ENCODE measurements around the gene KCNQ1OT1.

The KCNQ1OT1 gene

DNA sequence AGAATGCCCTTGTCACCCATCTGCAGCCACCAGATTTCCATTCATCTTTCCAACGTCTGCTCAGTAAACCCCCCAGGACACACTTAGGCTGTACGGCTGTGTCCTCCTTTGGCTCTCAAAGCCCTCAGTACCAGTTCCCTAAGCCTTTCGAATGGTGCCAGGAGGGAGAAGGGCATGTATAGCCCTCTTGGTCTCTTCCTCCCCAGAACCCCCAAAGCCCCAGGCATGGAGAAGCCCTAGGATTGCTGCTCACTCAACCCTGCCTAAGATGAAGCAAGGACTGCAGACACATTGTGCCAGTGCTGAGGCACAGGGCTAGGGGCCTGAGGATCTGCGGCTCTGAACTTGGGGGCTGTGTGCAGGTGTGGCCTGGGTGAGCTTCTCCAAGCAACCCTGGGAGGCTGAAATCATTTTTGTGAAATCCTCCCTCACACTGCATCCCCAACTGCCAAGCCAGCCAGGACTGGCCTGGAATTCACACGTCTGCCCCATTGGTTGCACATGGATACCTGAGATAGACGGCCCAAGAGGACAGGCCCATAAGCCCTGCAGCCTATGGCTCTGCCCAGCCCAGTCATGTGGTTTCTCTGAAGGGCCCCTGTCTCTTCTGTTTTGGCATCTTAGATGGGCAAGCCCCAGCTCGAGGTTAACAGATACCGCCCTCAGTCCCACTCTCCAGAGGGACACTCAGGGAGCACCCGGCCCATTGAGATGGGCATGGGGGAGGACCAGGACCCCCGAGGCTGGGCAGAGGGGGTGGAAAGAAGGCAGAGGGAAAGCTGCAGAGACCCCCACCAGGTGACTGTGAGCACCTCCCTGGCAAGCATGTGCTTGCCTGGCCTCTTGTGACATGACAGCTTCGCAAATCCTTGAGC lies 34.0 kb downstream of the KCNQ1OT1 start:
- DNase-seq = no peak

- no peak for DNase-seq
Observed at GRCh38 chr11:2664791-2665525, 34.8 kb downstream of the KCNQ1OT1 start.

- no peak for DNase-seq
Observed at GRCh38 chr11:2664376-2664775, 35.4 kb downstream of the KCNQ1OT1 start.

- no peak for DNase-seq
Observed at GRCh38 chr11:2663915-2664314, 35.9 kb downstream of the KCNQ1OT1 start.

- DNase-seq = no peak
Observed at GRCh38 chr11:2663506-2663905, 36.3 kb downstream of the KCNQ1OT1 start.

- no peak for DNase-seq
Observed at GRCh38 chr11:2662430-2663299, 37.1 kb downstream of the KCNQ1OT1 start.

DNA sequence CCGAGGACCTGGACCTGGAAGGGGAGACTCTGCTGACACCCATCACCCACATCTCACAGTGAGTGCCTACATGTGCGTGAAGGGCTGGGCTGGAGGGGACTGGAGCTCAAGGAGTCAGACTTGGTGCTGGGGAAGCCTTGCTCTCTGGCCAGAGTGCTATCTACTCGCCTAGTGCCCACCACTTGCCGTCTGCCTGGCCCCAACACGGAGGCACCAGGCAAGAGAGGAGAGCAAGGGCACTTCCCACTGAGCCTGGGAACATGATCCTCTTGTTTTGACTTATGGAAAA lies 37.8 kb downstream of the KCNQ1OT1 start:
- DNase-seq = no peak

DNA sequence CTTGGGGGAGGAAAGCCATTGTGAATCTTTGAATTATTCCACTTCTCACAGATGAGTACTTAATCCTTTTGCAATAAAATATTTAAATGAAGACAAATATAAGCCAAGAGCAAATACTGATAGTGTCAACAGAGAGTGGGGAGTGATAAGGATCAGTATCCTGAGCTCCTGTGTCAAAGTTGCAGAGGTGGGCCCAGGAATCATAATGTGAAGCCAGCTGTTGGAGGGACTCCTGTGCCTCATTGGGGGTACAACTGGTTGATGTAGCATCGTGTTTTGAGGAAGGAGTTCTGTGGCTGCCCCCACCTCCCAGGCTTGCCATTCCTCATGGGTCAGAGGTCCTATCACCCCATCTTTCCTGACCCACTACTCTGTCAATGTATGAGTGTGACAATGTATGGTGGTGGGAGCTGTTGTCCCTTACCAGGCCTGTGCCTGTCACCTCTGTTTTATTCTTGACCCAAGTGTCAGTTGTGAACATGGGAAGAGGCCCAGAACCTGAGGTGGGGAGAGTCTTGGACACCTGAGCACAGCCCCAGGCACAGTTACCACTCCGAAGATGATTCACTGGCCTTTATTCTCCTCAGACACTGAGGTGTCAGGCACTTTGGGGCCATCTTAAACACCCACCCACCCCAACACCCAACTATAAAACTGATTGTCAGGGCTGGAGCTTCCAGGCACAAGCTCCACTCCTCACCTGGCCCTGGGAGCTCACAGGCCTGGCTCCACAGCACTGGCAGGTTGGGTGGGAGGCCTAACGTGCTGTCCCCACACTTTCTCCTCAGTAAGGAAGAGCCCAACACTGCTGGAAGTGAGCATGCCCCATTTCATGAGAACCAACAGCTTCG lies 38.4 kb downstream of the KCNQ1OT1 start:
- no peak for DNase-seq

DNA sequence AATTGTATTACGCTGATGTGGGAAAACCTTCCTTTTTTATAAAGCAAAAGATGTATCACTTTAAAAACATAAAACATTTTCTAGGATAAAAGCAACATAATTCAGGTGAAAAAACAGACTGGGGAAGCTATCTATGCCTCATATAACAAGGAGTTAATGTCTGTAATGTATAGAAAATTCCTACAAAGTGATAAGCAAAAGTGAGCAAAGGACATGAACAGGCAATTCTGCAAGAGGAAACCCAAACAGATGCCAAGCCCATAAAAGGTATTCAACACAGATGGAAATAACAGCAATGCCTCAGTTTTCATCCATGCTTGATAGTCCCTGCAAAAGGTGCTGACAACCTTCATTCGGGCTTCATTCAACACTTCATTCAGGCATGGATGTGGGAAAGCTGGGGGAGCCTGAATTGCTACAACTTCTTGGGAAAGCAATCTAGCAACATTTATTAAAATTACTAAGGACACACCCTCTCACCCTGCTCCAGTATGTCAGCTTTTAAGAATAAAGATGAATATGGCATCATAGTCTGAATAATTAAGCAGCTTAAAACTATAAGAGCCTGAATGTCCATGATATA lies 39.3 kb downstream of the KCNQ1OT1 start:
- no peak for DNase-seq

DNA sequence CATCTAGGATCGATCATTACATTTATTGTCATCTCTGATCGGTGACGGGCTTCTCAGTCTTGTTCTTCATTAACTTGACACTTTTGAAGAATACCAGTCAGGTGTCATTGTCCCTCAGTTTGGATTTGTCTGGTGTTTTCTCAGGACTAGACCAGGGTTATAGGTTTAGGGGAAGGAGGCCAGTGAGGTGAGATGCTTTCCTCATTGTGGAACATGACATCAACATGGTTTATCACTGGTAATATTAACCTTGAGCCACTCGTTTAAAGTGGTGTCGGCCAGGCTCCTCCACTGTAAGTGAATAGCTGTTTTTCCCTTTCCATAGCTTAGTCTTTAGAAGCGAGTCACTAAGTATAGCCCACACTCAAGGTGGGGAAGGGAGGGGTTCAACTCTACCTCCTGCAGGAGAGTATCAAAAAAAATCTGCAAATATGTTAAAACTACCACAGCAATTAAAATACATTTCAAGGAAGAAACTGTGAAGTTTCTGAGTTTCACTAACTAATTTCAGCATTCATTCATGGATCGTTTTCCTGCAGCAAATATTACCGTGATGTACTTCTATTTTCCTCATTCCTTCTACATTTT lies 42.0 kb downstream of the KCNQ1OT1 start:
- DNase-seq = no peak

DNA sequence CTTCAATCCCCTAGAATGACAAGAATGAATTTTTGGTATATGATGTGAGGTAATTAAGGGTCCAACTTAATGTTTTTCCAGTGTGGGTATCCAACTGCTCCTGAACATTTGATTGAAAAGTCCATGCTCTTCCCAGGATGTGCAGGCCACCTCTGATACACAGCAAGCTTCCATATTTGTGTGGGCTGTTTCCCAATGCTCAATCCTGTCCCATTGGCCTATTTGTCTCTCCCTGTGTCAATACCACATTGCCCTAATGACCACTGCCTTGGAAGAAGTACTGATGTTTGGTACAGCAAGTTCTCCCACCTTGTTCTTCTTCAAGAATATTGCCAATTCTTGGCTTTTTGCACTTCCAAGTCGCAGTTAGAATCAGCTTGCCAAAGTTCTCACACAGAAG lies 42.9 kb downstream of the KCNQ1OT1 start:
- no peak for DNase-seq

- DNase-seq = peak; percentile 77
Observed at GRCh38 chr11:2655834-2656622, 43.8 kb downstream of the KCNQ1OT1 start.

- peak; percentile 15 for DNase-seq
Observed at GRCh38 chr11:2655016-2655719, 44.6 kb downstream of the KCNQ1OT1 start.

DNA sequence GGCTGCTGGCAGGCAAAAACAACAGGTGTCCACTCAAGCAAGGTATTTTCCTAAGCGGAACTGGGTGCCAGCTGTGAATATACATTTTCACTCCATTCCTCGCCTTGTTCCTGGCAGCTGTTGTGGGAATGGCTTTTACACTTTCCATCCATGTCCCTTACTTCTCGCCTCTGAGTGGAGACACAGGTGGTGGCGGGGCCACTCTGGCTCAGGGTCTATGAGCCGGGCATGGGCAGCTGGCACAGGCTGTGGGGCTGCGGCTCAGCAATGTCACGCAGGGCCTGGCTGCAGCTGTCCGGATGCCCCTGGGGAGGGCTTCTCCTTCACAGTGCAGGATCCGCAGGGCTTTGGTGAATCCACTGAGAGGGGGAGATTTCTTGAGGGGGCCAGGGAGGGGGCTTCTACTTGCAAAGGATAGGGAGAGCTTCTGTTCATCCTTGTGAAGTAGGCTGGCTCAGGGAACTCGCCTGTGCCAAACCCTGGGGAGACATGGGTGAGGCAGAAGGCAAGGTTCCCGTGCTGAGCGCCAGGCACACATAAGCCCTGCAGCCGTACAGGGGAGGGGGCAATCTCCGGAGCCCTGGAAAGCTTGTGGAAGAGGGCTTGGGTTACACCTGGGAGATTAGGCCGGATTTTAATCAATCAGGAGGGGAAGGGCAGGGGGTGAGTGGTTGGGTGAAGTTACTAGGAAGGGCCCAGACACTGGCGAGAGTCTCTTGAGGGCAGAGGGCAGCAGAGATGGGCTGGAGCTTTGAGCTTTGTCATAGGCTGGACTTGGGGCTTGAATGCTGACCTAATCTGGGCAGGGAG lies 45.7 kb downstream of the KCNQ1OT1 start:
- peak; percentile 75 for DNase-seq

DNA sequence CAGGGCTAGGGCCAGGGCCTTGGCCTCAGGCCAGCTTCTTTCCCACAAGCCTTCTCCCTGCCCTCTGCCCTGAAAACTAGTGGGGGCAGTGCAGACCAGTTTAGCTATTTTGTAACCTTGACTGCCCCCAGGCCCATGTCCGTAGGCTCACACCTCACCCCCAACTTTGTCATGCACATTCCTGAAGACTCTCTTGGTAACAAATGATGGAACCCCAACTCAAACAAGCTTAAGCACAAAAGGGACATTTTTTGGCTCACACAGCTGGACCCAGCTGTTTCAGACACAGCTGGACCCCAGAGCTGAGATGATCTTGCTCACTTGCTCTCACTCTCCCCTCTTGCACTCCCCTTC lies 46.6 kb downstream of the KCNQ1OT1 start:
- DNase-seq = peak; percentile 7

- DNase-seq = no peak
Observed at GRCh38 chr11:2652333-2653197, 47.2 kb downstream of the KCNQ1OT1 start.

DNA sequence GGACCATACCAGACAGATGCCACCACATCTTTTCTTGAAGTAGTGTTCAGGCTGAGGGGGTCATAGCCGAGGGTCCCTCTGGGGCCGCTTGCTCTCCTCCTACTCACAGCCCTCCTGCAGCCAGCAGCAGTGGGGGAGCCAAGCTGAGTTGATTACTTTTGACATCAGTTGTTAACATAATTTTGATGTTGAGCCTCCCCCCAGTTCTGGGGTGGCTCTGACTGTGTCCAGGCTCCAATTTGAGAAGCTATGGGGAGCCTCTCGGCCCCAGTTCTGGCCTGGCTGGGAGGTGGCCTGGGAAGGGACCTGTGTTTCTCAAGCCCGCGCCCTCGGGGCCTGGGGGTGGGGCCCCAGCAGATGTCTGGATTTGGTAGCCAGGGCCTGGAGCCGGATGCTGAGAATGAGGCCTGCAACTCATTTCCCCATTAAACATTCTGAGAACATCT lies 47.9 kb downstream of the KCNQ1OT1 start:
- peak; percentile 62 for DNase-seq

GRCh38 chr11:2651054-2651617 lies 48.7 kb downstream of the KCNQ1OT1 start:
- no peak for DNase-seq

Data from NCI-H69 (cell line).